MG63 (cell line): ENCODE results near the gene C1orf56. TPM values are rescaled to one million over a fixed set of nuclear protein-coding genes. Genes with fewer than 3 reads are reported as not detected.
"Not testable (repeated sequence)": the region's sequence is repeated elsewhere in the genome, so short reads cannot be mapped to it uniquely, and the experiment has no call there.

Source experiments
- DNase-seq: peaks from one replicate; pipeline ENCODE4 v3.0.0-alpha.2; 2020
- H3K27me3 ChIP-seq: fragments of 250-450 bp; sonication (Bioruptor Pico); 2 replicates; pipeline ENCODE4 v1.5.1; 2020; ENCODE audit warnings: mild to moderate bottlenecking, moderate library complexity
- H3K36me3 ChIP-seq: fragments of 250-450 bp; sonication (Bioruptor Pico); 2 replicates; pipeline ENCODE4 v1.5.1; 2020; ENCODE audit warnings: mild to moderate bottlenecking, moderate library complexity
- H3K4me3 ChIP-seq: fragments of 250-450 bp; sonication (Bioruptor Pico); 2 replicates; pipeline ENCODE4 v1.5.1; 2020; ENCODE audit warnings: mild to moderate bottlenecking, moderate library complexity
- H3K9me3 ChIP-seq: fragments of 250-450 bp; sonication (Bioruptor Pico); 2 replicates; pipeline ENCODE4 v1.5.1; 2020; ENCODE audit warnings: mild to moderate bottlenecking, moderate library complexity
- total RNA-seq: library from RNA; depleted of rRNA; stranded (reverse); fragments of >200 nt; shearing (Covaris generic); gene quantifications from 2 replicates; pipeline ENCODE4 v1.2.3, GENCODE V29; 2014; ENCODE audit warnings: low replicate concordance; rRNA removed

Gene C1orf56
- total RNA-seq, 1 experiment from 2014 or later: 1.1 TPM

- Histone ChIP-seq H3K27me3 (no peaks in the 10 kb centered on the region), H3K36me3 (peaks cover 9% of the 10 kb centered on the region; the same call in 1 of the 2 replicates), H3K9me3 (no peaks in the 10 kb centered on the region), H3K4me3 (no peak overlapping the region)
- no peak for DNase-seq
Observed at GRCh38 chr1:151072224-151072623, 24.7 kb downstream of the C1orf56 start.

- no peak overlapping the region for H3K4me3 ChIP-seq
- H3K36me3 ChIP-seq: no peaks in the 10 kb centered on the region; the same call in 1 of the 2 replicates
- H3K27me3 ChIP-seq: no peaks in the 10 kb centered on the region
- DNase-seq: no peak
- no peaks in the 10 kb centered on the region; the same call in 1 of the 2 replicates for H3K9me3 ChIP-seq
Observed at GRCh38 chr1:151085953-151086559, 38.5 kb downstream of the C1orf56 start.

- not testable (repeated sequence) for H3K27me3 ChIP-seq, H3K36me3 ChIP-seq, H3K4me3 ChIP-seq, H3K9me3 ChIP-seq
- peak; percentile 74 for DNase-seq
Observed at GRCh38 chr1:151097426-151097825, 49.9 kb downstream of the C1orf56 start.

- Histone ChIP-seq H3K27me3 (no peaks in the 10 kb centered on the region), H3K9me3 (no peaks in the 10 kb centered on the region), H3K4me3 (no peak overlapping the region), H3K36me3 (no peaks in the 10 kb centered on the region)
- no peak for DNase-seq
Observed at GRCh38 chr1:151098126-151098525, 50.6 kb downstream of the C1orf56 start.

Other genes starting within 250 kb of the C1orf56 start
- 0.92 and 2.3 TPM in 2 replicates for gene CTSK, start 239.5 kb upstream of the C1orf56 start, total RNA-seq
- gene ARNT, start 171.2 kb upstream of the C1orf56 start, total RNA-seq: 7.3 and 13.7 TPM in 2 replicates
- gene CTXND2, start 160.6 kb upstream of the C1orf56 start, total RNA-seq: not detected in 2 replicates
- 23.5 and 49.2 TPM in 2 replicates for gene SETDB1, start 121.4 kb upstream of the C1orf56 start, total RNA-seq
- gene CERS2, start 72.9 kb upstream of the C1orf56 start, total RNA-seq: 86.1 and 89.6 TPM in 2 replicates
- gene ANXA9, start 65.5 kb upstream of the C1orf56 start, total RNA-seq: 0.46 TPM in 1 of 2 replicates, not detected in the other
- gene MINDY1, start 40.8 kb upstream of the C1orf56 start, total RNA-seq: 8.7 and 8.9 TPM in 2 replicates
- gene PRUNE1, start 39.3 kb upstream of the C1orf56 start, total RNA-seq: 7.5 and 8.1 TPM in 2 replicates
- 0.20 and 5.5 TPM in 2 replicates for gene BNIPL, start 11.2 kb upstream of the C1orf56 start, total RNA-seq
- 39.9 and 44.1 TPM in 2 replicates for gene CDC42SE1, start 11.9 kb downstream of the C1orf56 start, total RNA-seq
- gene MLLT11, start 12.6 kb downstream of the C1orf56 start, total RNA-seq: 6.8 and 11.5 TPM in 2 replicates
- gene GABPB2, start 23.0 kb downstream of the C1orf56 start, total RNA-seq: 2.2 and 13.6 TPM in 2 replicates
- 1.4 TPM in 1 of 2 replicates, not detected in the other for gene SEMA6C, start 98.9 kb downstream of the C1orf56 start, total RNA-seq
- gene TNFAIP8L2, start 108.9 kb downstream of the C1orf56 start, total RNA-seq: not detected in 2 replicates
- 2.0 and 11.4 TPM in 2 replicates for gene LYSMD1, start 118.2 kb downstream of the C1orf56 start, total RNA-seq
- gene SCNM1, start 118.4 kb downstream of the C1orf56 start, total RNA-seq: 43.1 and 69.6 TPM in 2 replicates
- not detected in 2 replicates for gene TMOD4, start 128.2 kb downstream of the C1orf56 start, total RNA-seq
- gene VPS72, start 142.4 kb downstream of the C1orf56 start, total RNA-seq: 87.3 and 105 TPM in 2 replicates
- 28.3 and 38.6 TPM in 2 replicates for gene PIP5K1A, start 150.8 kb downstream of the C1orf56 start, total RNA-seq
- 225 and 311 TPM in 2 replicates for gene PSMD4, start 207.0 kb downstream of the C1orf56 start, total RNA-seq
- 14.9 and 22.9 TPM in 2 replicates for gene ZNF687, start 234.5 kb downstream of the C1orf56 start, total RNA-seq